Hematopoietic multipotent progenitor cell (in vitro differentiated cells): Measurements from ENCODE around the gene KRTAP1-1. TPM values are rescaled to one million over a fixed set of nuclear protein-coding genes. Genes with fewer than 3 reads are reported as not detected.
"Not testable (repeated sequence)": the region's sequence is repeated elsewhere in the genome, so short reads cannot be mapped to it uniquely, and the experiment has no call there.

Experiments
- DNase-seq, 3 donors: peaks; one replicate each; pipeline ENCODE4 v3.0.0-alpha.2; 2011 to 2015; ENCODE audit warnings: low read depth in 2 of 3, low spot score in 2 of 3
- total RNA-seq: library from RNA; depleted of rRNA; stranded (reverse); fragments of >200 nt; gene quantifications from one replicate; pipeline ENCODE4 v1.2.3, GENCODE V29; 2012

KRTAP1-1 gene, protein sequence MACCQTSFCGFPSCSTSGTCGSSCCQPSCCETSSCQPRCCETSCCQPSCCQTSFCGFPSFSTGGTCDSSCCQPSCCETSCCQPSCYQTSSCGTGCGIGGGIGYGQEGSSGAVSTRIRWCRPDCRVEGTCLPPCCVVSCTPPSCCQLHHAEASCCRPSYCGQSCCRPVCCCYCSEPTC
- not detected for total RNA-seq

DNA sequence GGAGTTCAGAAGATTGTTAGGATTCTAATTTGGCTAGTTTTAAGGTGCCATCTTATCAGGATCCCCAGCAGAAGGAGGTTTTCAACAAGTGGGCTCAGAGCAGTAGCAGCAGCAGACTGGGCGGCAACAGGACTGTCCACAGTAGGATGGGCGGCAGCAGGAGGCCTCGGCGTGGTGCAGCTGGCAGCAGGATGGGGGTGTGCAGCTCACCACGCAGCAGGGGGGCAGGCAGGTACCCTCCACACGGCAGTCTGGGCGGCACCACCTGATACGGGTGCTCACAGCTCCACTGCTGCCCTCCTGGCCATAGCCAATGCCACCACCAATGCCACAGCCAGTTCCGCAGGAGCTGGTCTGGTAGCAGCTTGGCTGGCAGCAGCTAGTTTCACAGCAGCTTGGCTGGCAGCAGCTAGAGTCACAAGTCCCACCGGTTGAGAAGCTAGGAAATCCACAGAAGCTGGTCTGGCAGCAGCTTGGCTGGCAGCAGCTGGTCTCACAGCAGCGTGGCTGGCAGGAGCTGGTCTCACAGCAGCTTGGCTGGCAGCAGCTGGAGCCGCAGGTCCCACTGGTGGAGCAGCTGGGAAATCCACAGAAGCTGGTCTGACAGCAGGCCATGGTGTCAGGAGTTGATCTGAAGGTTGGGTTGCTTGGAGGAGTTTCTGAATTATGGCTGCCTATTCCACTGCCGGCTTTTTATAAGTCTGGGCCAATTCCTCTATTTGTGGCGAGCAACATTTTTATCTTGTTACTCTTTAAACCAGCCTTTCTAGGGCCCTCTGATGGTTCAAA is at the start of gene KRTAP1-1:
Gene KRTAP1-1, minus strand, starts transcription at position 668 of the 789 bp plus-strand sequence. Its CDS starts 53 bp downstream, at position 615.
- DNase-seq: not testable (repeated sequence)

DNA sequence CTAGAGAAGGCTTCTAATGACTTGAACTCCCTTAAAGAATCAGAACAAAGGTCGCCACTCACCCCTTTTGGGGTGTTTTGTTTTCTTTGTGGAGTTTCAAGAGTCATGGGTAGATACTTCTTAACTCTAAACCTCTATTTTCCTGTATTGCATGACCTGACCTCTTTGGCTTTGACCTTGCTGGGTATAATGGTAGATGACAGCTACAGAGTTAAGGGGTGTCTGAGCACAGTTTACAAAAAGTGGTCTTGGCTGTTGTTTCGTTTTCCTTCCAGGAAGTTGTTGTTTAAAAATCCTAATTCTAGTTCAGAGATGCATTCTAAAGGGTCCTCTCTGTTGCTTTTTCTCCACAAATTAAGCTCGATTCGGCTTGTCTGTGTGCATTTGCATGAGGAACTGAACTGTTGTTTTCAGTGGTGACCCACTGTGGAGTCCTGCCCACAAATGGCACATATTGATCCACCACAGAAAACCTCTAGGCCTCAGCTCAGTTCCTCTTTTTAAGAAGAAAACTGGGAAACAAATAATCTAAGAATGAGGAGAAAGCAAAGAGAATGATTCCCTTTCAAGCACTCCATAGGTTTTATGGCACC is 47.6 kb upstream of the KRTAP1-1 start:
- not testable (repeated sequence) for DNase-seq

DNA sequence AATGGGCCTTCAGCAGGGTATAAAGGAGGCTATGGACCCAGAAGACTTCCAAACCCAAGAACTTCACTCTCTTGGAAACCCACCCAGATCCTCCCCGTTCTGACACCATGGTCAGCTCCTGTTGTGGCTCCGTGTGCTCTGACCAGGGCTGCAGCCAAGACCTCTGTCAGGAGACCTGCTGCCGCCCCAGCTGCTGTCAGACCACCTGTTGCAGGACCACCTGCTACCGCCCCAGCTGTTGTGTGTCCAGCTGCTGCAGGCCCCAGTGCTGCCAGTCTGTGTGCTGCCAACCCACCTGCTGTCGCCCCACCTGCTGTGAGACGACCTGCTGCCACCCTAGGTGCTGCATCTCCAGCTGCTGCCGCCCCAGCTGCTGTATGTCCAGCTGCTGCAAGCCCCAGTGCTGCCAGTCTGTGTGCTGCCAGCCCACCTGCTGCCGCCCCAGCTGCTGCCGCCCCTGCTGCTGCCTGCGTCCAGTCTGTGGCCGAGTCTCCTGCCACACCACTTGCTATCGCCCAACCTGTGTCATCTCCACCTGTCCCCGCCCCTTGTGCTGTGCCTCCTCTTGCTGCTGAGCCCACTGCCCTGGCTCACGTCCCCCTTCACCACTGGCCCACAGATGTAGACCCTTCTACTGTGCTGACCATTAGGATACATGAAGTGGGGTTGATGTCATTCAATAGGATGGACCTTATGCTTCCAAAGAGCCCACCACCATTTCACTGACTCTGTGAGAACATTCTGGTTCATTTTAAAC is 43.0 kb upstream of the KRTAP1-1 start, which contains the start of gene KRTAP4-7:
Gene KRTAP4-7, plus strand, starts transcription at position 51 of the 757 bp plus-strand sequence. Its CDS starts 57 bp downstream, at position 108.
- not testable (repeated sequence) for DNase-seq

DNA sequence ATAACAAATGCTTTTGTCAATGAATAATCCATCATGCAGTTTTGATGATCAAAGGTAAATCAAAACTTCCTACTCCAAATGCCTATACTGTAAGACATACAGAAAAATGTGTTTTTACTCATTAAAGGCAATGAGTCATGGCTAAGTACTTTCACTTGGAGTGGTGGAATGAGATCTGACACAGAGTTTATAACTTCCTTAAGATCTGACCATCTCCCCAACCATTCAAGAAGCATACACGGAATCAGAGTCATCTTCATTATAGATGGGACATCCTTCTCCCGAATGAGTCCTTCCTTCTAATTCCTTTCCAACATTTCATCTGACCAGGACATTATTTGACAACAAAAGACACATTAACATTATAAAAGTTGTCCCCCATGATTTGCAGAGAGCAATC is 42.2 kb upstream of the KRTAP1-1 start:
- not testable (repeated sequence) for DNase-seq

DNA sequence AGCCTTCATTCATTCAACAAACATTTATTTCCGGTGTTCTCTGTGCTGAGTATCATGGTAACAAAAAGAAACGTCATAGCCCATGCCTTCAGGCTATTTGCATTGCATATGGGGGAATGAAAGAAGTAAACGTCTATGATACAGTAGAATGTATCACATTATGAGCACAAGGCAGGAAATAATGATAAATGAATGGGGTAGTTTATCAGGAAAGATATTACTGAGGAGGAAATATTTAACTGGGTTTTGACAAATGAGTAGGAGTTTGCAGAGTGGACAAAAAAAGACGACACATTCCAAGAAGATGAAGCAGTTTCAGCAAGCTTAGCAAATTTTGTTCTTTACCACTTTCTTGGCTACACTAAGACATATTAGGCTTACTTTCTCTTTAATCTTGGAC is 41.4 kb upstream of the KRTAP1-1 start:
- DNase-seq: no peak

DNA sequence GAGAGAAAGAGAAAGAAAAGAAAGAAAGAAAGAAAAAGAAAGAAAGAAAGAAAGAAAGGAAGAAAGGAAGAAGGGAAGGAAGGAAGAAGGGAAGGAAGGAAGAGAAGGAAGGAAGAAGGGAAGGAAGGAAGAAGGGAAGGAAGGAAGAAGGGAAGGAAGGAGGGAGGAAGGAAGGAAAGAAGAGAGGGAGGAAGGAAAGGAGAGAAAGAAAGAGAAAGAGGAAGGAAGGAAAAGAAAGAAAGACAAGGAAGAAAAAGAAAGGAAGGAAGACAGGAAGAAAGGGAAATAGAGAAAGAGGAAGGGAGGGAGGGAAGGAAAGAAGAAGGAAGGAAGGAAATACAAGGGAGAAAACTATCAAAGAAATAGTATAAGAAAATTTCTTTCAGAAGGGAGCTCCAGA is 35.5 kb upstream of the KRTAP1-1 start:
- no peak for DNase-seq

DNA sequence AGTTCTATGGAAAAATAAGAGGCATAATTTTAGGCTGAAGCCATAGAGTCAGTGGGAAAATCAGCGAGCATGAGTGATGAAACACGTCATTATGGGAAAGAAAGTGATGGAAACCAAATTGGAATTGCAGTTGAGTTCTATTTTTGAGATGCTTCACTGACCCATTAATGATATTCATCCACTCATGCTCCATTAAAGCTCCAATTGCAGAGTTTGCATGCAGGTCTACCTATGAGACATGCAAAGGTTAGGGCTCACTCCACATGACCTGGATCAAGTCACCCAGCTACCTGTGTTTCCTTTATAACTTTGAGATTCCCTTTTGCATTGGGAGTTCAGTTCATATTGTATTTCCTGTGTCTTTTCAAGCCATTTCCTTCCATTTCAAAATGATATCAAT is 32.4 kb upstream of the KRTAP1-1 start:
- no peak for DNase-seq

DNA sequence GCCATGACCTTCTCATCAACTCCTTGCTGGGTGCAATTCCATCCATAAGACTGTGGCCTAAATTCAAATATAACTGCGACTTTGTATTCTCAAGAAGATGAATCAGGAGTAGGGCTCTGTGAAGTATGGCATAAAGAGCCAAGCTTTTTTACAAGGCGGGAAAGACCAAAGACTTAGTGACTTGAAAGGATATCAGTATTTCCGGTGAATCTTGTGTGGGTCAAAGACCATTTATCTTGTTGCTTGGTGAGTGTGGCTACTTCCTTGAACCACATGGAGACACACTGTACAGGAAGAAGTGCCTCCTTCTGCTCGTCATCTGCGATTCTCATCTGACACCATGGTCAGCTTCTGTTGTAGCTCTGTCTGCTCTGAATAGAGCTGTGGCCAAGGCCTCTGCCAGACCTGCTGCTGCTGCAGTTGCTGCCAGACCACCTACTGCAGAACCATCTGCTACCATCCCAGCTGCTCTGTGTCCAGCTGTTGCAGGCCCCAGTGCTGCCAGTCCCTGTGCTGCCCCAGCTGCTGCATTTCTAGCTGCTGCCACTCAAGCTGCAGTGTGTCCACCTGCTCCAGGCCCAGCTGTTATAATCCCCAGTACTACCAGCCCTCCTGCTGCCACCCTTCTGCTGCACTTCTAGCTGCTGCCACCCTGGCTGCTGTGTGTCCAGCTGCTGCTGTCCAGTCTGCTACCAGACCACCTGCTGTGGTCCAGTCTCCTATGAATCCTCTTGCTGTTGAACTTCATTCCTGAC is 30.5 kb upstream of the KRTAP1-1 start:
- no peak for DNase-seq

DNA sequence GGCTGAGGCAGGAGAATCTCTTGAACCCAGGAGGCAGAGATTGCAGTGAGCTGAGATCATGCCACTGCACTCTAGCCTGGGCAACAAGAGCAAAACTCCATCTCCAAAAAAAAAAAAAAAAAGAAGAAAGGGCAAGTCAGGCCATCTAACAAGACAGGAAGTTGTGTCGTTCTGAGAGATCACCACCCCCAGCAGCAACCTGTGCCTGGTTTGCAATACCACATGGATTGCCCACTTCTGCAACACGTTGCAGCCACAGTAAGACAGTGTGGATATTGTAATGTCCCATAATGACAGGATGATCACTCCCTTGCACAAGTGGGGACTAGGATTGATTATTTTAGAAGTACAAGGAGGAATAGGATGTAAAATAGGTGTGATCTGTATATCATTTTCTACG is 27.8 kb upstream of the KRTAP1-1 start:
- no peak for DNase-seq

DNA sequence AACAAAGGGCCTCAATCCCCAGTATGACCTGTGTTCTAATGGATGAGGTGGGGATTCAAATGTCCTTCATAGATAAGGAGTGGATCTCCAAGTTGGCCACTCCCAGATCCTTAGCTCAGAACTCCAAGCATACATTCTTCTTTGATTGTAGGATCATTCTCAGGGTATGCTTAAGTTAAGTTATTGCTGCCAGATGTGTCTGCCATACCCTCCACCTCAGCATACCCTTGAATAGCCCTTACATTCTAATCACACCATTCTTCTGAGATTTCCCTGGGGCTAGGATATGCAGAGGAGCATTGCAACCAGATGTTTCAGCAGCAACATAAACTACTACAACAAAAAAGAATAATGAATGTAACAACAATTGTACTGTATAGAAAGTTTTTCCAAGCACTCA is 26.0 kb upstream of the KRTAP1-1 start:
- no peak for DNase-seq

DNA sequence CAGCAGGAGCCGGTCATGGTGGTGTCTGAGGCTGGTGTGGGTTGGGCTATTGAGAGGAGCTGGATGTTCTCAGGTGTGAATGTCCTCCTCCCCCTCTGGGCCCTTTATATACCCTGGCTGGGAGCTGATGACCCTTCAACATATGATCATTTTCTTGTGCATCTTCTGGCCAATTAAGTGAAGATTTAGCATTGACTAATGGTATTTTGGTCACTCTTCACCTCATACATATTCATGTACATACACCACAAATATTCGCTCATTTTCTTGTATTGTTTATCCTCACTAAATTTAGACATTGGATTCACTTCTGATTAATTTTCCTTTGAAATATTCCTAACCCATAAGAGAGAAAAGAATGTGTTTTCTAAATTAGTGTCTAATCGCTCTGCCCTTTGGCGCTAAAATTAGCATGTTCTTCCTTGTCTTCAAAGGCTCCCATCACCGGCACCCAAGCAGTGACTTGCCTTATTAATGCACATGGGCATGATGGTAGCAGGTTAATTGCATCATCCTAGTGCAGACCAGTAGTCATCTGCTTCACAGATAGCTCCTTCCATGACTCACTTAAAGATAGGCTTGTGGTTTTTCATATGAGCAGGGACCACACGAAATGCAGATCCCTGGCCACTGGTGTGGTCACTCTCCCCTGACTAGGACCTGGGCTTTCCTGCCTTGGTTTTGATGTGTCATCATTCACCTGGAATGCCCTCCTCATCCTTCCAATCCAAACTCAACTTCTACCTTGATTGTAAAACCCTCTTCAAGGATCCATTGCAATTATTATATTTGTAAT is 24.8 kb upstream of the KRTAP1-1 start, which contains the start of gene KRTAP2-4:
Gene KRTAP2-4, minus strand, starts transcription at position 51 of the 796 bp plus-strand sequence. Its CDS starts 34 bp downstream, at position 17.
- no peak for DNase-seq

DNA sequence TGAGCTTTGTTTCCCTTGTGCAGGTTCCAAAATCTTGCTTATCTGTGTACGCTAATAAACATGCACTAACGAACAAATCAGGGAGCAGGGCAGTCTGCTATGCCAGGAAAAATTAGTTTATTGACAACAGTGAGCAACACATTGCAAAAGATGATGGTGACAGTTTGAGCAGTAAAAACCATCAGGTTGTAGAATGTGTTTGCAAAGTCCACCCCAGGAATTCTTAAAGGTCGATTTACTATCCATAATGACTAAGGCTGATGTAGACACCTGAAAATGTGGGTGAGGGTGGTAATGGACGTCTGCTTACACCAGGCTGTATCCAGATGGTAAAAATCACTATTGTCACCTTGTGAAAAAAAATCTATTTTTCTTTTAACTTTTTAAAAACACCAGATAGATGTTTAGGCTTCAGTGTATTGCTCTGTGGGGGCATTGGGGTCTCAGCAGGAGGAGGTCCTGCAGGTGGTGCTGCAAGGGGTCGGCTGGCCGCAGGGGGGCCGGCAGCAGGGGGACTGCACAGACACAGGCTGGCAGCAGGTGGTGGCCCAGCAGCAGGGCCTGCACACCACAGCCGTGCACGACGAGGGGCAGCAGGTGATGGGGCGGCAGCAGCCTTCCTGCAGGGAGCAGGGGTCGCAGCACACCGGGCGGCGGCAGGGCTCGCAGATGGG is 23.9 kb upstream of the KRTAP1-1 start:
- not testable (repeated sequence) for DNase-seq

DNA sequence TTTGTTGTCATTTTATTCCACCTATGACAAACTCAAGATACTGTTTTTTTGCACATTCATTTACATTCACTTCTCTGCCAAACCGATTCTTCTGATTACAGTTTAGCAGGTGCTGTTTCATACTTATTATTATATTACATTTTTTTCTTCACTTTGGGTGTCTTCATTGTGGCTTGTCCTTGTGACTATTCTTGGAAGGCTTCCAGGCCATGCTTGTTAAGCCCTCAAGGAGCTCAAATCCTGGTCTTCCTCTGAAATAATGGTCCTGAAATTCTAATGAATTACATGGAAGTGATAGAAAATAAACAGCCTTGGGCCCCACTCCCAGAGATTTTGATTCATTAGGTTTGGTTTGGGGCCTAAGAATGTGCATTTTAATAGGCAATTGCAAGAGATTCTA is 23.1 kb upstream of the KRTAP1-1 start:
- DNase-seq: no peak

DNA sequence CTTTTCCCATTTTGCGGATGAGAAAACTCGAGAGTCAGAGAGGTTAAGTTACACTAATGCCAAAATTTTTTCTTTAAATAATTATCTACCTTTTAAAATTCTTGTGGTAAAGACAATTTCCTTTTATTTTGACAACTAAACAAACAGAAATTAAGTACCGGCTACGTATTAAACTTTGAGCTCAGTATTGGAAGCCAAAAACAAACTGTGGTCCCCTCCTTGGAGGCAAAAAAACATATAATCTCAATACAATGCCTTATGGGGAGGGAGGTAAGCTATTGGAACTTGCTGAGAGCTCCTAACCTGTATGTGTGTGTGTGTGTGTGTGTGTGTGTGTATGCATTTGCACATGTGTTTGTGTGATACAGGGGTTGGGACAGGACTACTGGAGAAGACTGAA is 22.2 kb upstream of the KRTAP1-1 start:
- DNase-seq: no peak

DNA sequence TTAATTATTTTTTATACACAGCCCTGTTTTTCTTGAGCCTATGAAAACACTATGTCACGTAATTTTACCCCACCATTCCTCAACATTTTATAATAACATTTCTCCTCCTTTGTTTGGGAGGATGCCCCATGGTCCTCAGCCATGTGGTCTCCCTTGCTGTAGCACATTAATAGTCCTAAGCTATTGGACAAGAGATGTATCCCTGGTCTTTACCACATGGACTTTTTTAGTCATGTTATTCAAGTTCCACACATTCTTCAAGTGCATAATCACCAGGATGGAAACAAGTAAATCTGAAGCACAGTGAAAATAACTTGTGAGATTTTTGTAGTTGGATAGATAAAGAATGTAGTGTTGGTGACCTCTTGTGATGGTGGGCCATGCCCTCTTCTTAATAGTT is 20.7 kb upstream of the KRTAP1-1 start:
- no peak for DNase-seq

DNA sequence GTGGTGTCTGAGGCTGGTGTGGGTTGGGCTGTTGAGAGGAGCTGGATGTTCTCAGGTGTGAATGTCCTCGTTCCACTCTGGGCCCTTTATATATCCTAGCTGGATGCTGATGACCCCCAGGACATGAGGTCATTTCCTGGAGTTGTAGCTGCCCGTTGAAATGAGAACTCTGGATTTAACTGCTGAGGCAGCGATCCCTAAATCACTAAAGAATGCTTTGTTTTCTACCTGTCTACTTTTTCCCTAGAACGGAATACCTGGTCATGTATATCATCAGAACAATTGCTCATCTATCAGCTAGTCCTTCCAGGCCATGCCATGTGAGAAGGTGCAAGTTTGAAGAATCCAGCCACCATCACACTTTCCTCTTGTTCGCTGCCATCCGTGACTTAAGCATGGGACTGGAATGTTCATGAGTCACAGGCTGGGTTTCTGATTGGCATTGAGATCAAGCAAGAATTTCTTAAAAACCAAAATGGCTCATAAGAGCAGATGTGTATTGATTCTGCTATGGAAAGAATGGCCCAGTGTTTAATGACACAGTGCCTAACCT is 18.9 kb upstream of the KRTAP1-1 start, which contains the start of gene KRTAP2-3:
Gene KRTAP2-3, minus strand, starts transcription at position 63 of the 553 bp plus-strand sequence. CDS start 64 bp downstream, outside the sequence.
- DNase-seq: no peak

DNA sequence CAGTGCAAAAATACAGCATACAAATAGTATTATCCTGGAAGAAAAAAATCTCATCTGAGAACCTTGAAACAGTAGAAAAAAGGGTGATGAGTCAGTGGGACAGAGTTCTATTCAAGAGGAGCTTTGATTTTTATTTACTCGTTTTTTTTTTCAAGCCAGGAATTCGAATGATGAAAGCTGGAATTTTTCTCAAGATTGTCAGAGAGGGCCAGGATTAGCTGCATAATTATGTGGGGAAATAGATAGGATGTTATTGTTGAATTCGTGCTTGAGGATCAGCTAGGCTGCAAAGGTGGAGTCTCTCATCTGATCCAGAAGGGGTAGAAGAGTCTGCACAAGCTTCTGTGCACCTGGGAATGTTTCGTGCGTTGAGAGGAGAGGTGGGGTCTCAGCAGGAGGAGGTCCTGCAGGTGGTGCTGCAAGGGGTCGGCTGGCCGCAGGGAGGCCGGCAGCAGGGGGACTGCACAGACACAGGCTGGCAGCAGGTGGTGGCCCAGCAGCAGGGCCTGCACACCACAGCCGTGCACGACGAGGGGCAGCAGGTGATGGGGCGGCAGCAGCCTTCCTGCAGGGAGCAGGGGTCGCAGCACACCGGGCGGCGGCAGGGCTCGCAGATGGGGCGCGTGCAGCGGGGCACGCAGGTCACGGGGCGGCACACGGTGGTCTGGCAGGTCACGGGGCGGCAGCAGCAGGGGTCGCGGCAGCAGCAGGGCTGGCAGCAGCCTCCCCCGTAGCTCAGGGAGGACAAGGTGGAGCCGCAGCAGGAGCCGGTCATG is 18.2 kb upstream of the KRTAP1-1 start:
- DNase-seq: not testable (repeated sequence)

DNA sequence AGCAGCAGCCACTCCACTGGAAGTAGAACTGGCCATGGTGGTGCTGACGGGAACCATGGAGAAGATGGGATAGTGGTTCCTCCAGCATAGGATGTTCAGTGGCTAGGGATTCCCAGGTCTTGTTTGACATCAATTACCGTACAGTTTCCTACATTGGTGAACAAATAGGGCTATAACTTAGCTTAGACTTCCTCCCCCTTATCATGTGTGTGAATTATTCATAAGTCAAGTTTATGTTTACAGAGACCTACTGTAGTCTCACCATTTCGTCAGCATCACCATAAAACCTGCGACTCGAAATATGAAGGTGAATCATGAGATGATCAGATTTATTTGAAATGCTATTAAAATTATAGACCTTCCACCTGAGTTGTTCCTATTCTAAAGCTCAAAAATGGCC is 17.5 kb upstream of the KRTAP1-1 start:
- no peak for DNase-seq
